HCT116 (cell line): ENCODE data around the gene GLYR1. TPM values are rescaled to one million over a fixed set of nuclear protein-coding genes. Genes with fewer than 3 reads are reported as not detected.

Experiments
- ATAC-seq: fragments of 200-7000 bp; cut with Tn5 transposase; 2 replicates; pipeline ENCODE4 v1.9.1; 2020; ENCODE audit warnings: mild to moderate bottlenecking, moderate library complexity
- BruUV-seq: library from RNA; stranded (reverse); fragments of 400-500 nt; replicated peaks from 2 replicates; lab custom pipeline; 2021; lab: Mats Ljungman, UMichigan
- CTCF ChIA-PET: fragments of 300-600 bp; sonication (Branson Sonifier 250); formaldehyde crosslinking; loops from one replicate; lab custom pipeline; 2021; ENCODE audit warnings: antibody characterized with exemption; lab: Charles Lee
- POLR2A ChIA-PET: fragments of 300-600, 350-600 bp; sonication (Branson Sonifier 250); formaldehyde crosslinking; loops from one replicate; lab custom pipeline; 2021; ENCODE audit warnings: antibody characterized with exemption; lab: Charles Lee
- RAD21 ChIA-PET, 2 experiments: fragments of 300-600 bp; sonication (Branson Sonifier 250); formaldehyde crosslinking; loops; one replicate each; lab custom pipeline; 2023; ENCODE audit warnings: low total read pairs in 2 of 2; ENCODE audit not compliant: uncharacterized antibody in 2 of 2, unreplicated experiment in 2 of 2, low non-redundant PET in 1 of 2; lab: Charles Lee
- DNase-seq: peaks from one replicate; pipeline ENCODE4 v3.0.0-alpha.2; 2010; ENCODE audit warnings: low read depth, low spot score
- H2AFZ ChIP-seq: fragments of 200-600 bp; shearing (Covaris generic), sonication (generic); 2 replicates; pipeline ENCODE4 v1.6.1; 2017; ENCODE audit warnings: low read depth, mixed run types, mixed read lengths, antibody characterized with exemption, low read length; ENCODE audit not compliant: poor library complexity, severe bottlenecking
- H3K27ac ChIP-seq: 2 replicates; pipeline ENCODE4 v1.5.1; 2012; ENCODE audit warnings: low read depth, low read length
- H3K27me3 ChIP-seq: fragments of 200-600 bp; sonication (generic); 2 replicates; pipeline ENCODE4 v1.6.1; 2016; ENCODE audit warnings: mixed run types, low read length, mixed read lengths; ENCODE audit not compliant: insufficient read depth
- H3K36me3 ChIP-seq, 2 experiments: fragments of 200-500 bp in 1 of 2; fragments of 200-600 bp in 1 of 2; sonication (Bioruptor generic) in 1 of 2; sonication (generic) in 1 of 2; 2 replicates each; pipeline versions ENCODE4 v1.5.1 to v1.6.1; 2014 to 2016; ENCODE audit warnings: low read length in 2 of 2, inconsistent platforms in 1 of 2, mixed read lengths in 1 of 2, mixed run types in 1 of 2; ENCODE audit not compliant: insufficient read depth in 2 of 2, control insufficient read depth in 1 of 2
- H3K4me1 ChIP-seq, 2 experiments: fragments of 200-600 bp in 1 of 2; sonication (generic) in 1 of 2; 2 replicates each; pipeline versions ENCODE4 v1.5.1 to v1.6.1; 2012 to 2017; ENCODE audit warnings: low read length in 2 of 2, inconsistent platforms in 1 of 2, mild to moderate bottlenecking in 1 of 2, mixed read lengths in 1 of 2, mixed run types in 1 of 2, moderate library complexity in 1 of 2; ENCODE audit not compliant: insufficient read depth in 2 of 2, control insufficient read depth in 1 of 2
- H3K4me2 ChIP-seq: fragments of 200-600 bp; sonication (generic); 2 replicates; pipeline ENCODE4 v1.6.1; 2017; ENCODE audit warnings: mixed run types, low read length, mixed read lengths
- H3K4me3 ChIP-seq, 2 experiments: fragments of 200-600 bp in 1 of 2; sonication (generic) in 1 of 2; replicated peaks in 1 of 2; 2 replicates each; pipeline ENCODE4 v1.5.1; 2011 to 2016; ENCODE audit warnings: low read length in 2 of 2, control low read depth in 1 of 2, low read depth in 1 of 2, mild to moderate bottlenecking in 1 of 2, mixed read lengths in 1 of 2, mixed run types in 1 of 2
- H3K79me2 ChIP-seq: fragments of 200-600 bp; sonication (generic); 2 replicates; pipeline ENCODE4 v1.6.1; 2017; ENCODE audit warnings: mild to moderate bottlenecking, mixed run types, low read length, moderate library complexity, mixed read lengths; ENCODE audit not compliant: insufficient read depth
- H3K9ac ChIP-seq: fragments of 200-600 bp; sonication (generic); 2 replicates; pipeline ENCODE4 v1.6.1; 2016; ENCODE audit warnings: low read length, mixed read lengths
- H3K9me2 ChIP-seq: fragments of 200-600 bp; sonication (generic), shearing (Covaris generic); 2 replicates; pipeline ENCODE4 v1.6.1; 2017; ENCODE audit warnings: mixed run types, mild to moderate bottlenecking, moderate library complexity; ENCODE audit not compliant: insufficient read depth
- H3K9me3 ChIP-seq, 2 experiments: fragments of 200-500 bp in 1 of 2; fragments of 200-600 bp in 1 of 2; sonication (Bioruptor generic) in 1 of 2; sonication (generic) in 1 of 2; 2 replicates each; pipeline ENCODE4 v1.6.1; 2014 to 2017; ENCODE audit warnings: low read length in 2 of 2, mixed read lengths in 2 of 2, inconsistent platforms in 1 of 2, low read depth in 1 of 2, mild to moderate bottlenecking in 1 of 2, mixed run types in 1 of 2, moderate library complexity in 1 of 2; ENCODE audit not compliant: control insufficient read depth in 1 of 2, insufficient read depth in 1 of 2
- H4K20me1 ChIP-seq: fragments of 200-600 bp; sonication (generic), shearing (Covaris generic); 2 replicates; pipeline ENCODE4 v1.6.1; 2017; ENCODE audit warnings: mixed run types, mild to moderate bottlenecking, moderate library complexity; ENCODE audit not compliant: insufficient read depth
- ATF3 ChIP-seq: IDR thresholded peaks from 2 replicates; pipeline ENCODE4 v1.6.1; 2012
- CBX3 ChIP-seq: IDR thresholded peaks from 2 replicates; pipeline ENCODE4 v1.6.1; 2012; ENCODE audit warnings: low read depth
- CEBPB ChIP-seq: IDR thresholded peaks from 2 replicates; pipeline ENCODE4 v1.6.1; 2012; ENCODE audit warnings: low read depth
- CTCF ChIP-seq, 3 experiments: fragments of 200-600 bp in 1 of 3; sonication (generic) in 1 of 3; IDR thresholded peaks in 2 of 3; conservative IDR thresholded peaks in 1 of 3; 2 replicates each; pipeline ENCODE4 v1.5.1; 2012 to 2017; ENCODE audit warnings: low read depth in 2 of 3, low read length in 2 of 3, antibody characterized with exemption in 1 of 3, borderline replicate concordance in 1 of 3, control low read depth in 1 of 3, mild to moderate bottlenecking in 1 of 3, mixed read lengths in 1 of 3, mixed run types in 1 of 3, moderate library complexity in 1 of 3; ENCODE audit not compliant: insufficient read depth in 1 of 3
- EGR1 ChIP-seq: IDR thresholded peaks from 2 replicates; pipeline ENCODE4 v1.6.1; 2012; ENCODE audit warnings: low read depth
- ELF1 ChIP-seq: IDR thresholded peaks from 2 replicates; pipeline ENCODE4 v1.6.1; 2012; ENCODE audit warnings: low read depth, borderline replicate concordance
- EZH2 ChIP-seq: fragments of 200-600 bp; sonication (generic); IDR thresholded peaks from 2 replicates; pipeline ENCODE4 v1.6.1; 2017; ENCODE audit warnings: antibody characterized with exemption, mixed run types
- MAX ChIP-seq: IDR thresholded peaks from 2 replicates; pipeline ENCODE4 v1.6.1; 2012
- POLR2AphosphoS5 ChIP-seq: IDR thresholded peaks from 2 replicates; pipeline ENCODE4 v1.6.1; 2011; ENCODE audit warnings: mild to moderate bottlenecking, low read depth, low read length, moderate library complexity
- RAD21 ChIP-seq: IDR thresholded peaks from 2 replicates; pipeline ENCODE4 v1.6.1; 2012; ENCODE audit warnings: low read depth, mild to moderate bottlenecking
- SP1 ChIP-seq: IDR thresholded peaks from 2 replicates; pipeline ENCODE4 v1.6.1; 2012; ENCODE audit warnings: low read depth
- SRF ChIP-seq: IDR thresholded peaks from 2 replicates; pipeline ENCODE4 v1.6.1; 2012; ENCODE audit warnings: low read depth
- TCF7L2 ChIP-seq: IDR thresholded peaks from 2 replicates; pipeline ENCODE4 v1.7.0; 2011; ENCODE audit warnings: borderline replicate concordance, inconsistent platforms; ENCODE audit not compliant: insufficient read depth, insufficient read length; ENCODE audit errors: extremely low read depth
- ZBTB33 ChIP-seq: IDR thresholded peaks from 2 replicates; pipeline ENCODE4 v1.6.1; 2011; ENCODE audit warnings: mild to moderate bottlenecking, low read length, moderate library complexity; ENCODE audit not compliant: insufficient replicate concordance; ENCODE audit errors: extremely low read depth
- ZNF274 ChIP-seq: fragments of 200-500 bp; sonication (Bioruptor generic); IDR thresholded peaks from 2 replicates; pipeline ENCODE4 v1.6.1; 2014; ENCODE audit warnings: mild to moderate bottlenecking, low read depth, low read length, inconsistent platforms
- intact Hi-C: fragments of 100-400 bp; cut with micrococcal nuclease; formaldehyde crosslinking; loops from 2 replicates; pipeline ENCODE4 v1.10.0; 2022
- total RNA-seq: library from RNA; stranded (reverse); gene quantifications from one replicate; pipeline ENCODE4 v1.2.1, GENCODE V29; 2021; ENCODE audit not compliant: unreplicated experiment

Gene GLYR1
- total RNA-seq, 1 experiment from 2014 or later: 50.0 TPM

GRCh38 chr16:4850211-4850610 lies 3.1 kb upstream of the GLYR1 start:
- TF ChIP-seq CTCF (IDR thresholded peaks at IDR 0.05 in 2 of 3, conservative IDR thresholded peaks at IDR 0.05 in 1 of 3; ENCODE audit: borderline replicate concordance in 1 of 3, insufficient read depth in 1 of 3, low read depth in 2 of 3, low read length in 2 of 3): no peak
- no peak for TF ChIP-seq ZNF274
- no peak for TF ChIP-seq CBX3
- no peak for TF ChIP-seq SRF
- no peak for TF ChIP-seq CEBPB
- TF ChIP-seq EGR1: no peak
- no peak for TF ChIP-seq MAX
- no peak for TF ChIP-seq ZBTB33
- TF ChIP-seq TCF7L2: no peak
- TF ChIP-seq ATF3: no peak
- TF ChIP-seq ELF1: no peak
- TF ChIP-seq EZH2: no peak
- TF ChIP-seq RAD21: no peak
- TF ChIP-seq POLR2AphosphoS5: no peak
- TF ChIP-seq SP1: no peak
- peaks cover 10 to 11% of the 10 kb centered on the region in 2 experiments; a peak in 3 of 4 replicates for H3K36me3 ChIP-seq
- ChIA-PET RAD21 (no interaction called here), CTCF (no interaction called here), POLR2A (no interaction called here)
- peaks cover 16 to 40% of the 10 kb centered on the region in 2 experiments for H3K4me1 ChIP-seq
- no peak overlapping the region for H3K9ac ChIP-seq
- H4K20me1 ChIP-seq: peaks cover 12% of the 10 kb centered on the region; the same call in 1 of the 2 replicates
- no peaks in the 10 kb centered on the region for H3K27me3 ChIP-seq
- DNase-seq (no peak), ATAC-seq (no peak)
- no peak overlapping the region for H3K27ac ChIP-seq
- no peak overlapping the region for H2AFZ ChIP-seq
- no peak overlapping the region for H3K4me2 ChIP-seq
- intact Hi-C loops: no loop called here
- no peaks in the 10 kb centered on the region for H3K9me3 ChIP-seq
- H3K4me3 ChIP-seq: no peak overlapping the region
- peaks cover 81% of the 10 kb centered on the region for H3K79me2 ChIP-seq
- no TSS peak for BruUV-seq
- no peaks in the 10 kb centered on the region for H3K9me2 ChIP-seq
